Measurements from ENCODE around the gene TUBA4A.

The TUBA4A gene

GRCh38 chr2:219221957-219222518 is 31.7 kb downstream of the TUBA4A start:
- TF ChIP-seq CTCF (IDR thresholded peaks at IDR 0.05; ENCODE audit: low read length, missing control alignments) = no peak
- no peak overlapping the region for H3K4me3 ChIP-seq (replicated peaks; ENCODE audit: low read depth, low read length)
- DNase-seq (ENCODE audit: low read depth) = no peak

DNA sequence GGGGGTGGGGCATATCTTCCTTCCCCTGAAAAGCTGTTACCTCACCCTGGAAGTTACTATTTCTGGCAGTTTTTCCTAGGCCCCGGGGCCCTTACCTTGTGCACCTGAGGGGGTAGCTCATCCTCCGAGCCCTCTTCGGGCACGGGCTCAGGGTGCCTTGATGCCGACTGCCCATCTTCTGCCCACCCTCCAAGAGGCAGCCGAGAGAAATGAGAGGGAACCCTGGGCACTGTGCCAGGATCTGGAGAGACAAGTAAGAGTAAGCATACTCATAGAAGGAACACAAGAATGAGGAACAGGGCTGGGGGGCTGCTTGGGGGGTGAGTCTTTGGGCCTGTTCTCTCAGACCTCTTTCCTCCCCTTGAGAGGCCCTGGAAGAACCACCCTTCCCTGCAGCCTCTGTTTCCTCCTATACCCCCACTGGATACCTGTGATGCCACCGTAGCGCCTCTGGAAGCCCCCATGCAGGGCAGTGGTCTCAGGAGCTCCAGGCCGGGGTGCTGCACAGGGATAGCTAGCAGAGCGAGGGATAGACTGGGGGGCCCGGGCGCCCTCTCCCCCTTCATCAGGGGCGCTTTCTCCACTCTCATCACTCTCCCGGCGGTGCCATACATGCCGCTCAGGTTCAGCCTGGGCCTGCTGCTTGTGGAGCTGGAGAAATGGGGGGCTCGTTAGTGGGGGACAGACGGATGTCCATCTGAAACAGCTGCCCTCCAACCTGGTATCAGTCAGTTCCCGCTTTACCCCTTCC is 32.9 kb downstream of the TUBA4A start:
- no peak overlapping the region for H3K4me3 ChIP-seq (replicated peaks; ENCODE audit: low read depth, low read length)
- no peak for DNase-seq (ENCODE audit: low read depth)
- no peak for TF ChIP-seq CTCF (IDR thresholded peaks at IDR 0.05; ENCODE audit: low read length, missing control alignments)

DNA sequence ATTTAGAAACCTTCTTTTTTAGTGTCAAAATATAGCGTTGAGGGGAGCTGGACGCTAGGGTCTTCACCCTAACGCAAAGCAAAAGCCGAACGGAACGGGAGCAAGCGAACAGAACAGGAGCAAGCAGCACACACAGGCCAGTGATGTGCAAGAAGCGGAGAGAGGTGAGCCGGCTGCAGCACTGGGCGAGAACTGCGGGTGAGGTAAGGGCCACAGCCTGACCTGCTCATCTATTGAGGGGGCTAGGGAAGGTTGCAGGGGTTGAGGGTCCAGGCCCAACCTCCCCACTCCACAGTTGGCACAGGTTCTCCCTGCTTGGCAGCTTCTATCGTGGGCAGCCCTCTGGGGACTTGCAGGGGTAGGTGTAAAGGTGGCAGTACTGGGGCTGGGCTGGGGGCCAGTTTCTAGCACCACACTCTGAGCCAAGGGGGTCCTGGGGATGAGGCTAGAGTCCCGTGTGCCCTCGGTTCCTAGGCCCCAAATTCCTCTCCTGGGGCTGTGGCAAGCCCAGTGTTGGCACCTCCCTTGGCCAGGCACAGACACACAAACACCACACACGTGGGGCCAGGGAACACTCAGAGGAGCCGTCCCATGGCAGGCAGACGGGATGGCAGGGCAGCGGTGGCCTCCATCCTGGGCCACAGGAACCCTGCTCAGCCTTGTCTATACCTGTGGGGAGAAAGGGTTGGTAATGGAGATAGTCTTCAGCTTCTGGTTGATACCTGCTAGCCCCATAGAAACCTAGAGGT is 33.8 kb downstream of the TUBA4A start:
- no peak overlapping the region for H3K4me3 ChIP-seq (replicated peaks; ENCODE audit: low read depth, low read length)
- no peak for TF ChIP-seq CTCF (IDR thresholded peaks at IDR 0.05; ENCODE audit: low read length, missing control alignments)
- DNase-seq (ENCODE audit: low read depth) = no peak

- DNase-seq (ENCODE audit: low read depth) = peak; percentile 96
- peak within 1 kb of the TSS; percentile 63 for H3K4me3 ChIP-seq (replicated peaks; ENCODE audit: low read depth, low read length)
- TF ChIP-seq CTCF (IDR thresholded peaks at IDR 0.05; ENCODE audit: low read length, missing control alignments) = no peak
Measured at GRCh38 chr2:219218732-219219701, 34.7 kb downstream of the TUBA4A start, which contains the start of gene ABCB6. ABCB6 (minus strand) TSS chr2:219218958; CDS start chr2:219218673, 285 bp downstream.

GRCh38 chr2:219218217-219218731 is 35.4 kb downstream of the TUBA4A start:
- H3K4me3 ChIP-seq (replicated peaks; ENCODE audit: low read depth, low read length) = peak overlapping the region; percentile 63
- TF ChIP-seq CTCF (IDR thresholded peaks at IDR 0.05; ENCODE audit: low read length, missing control alignments) = no peak
- DNase-seq (ENCODE audit: low read depth) = peak; percentile 75

- no peak for DNase-seq (ENCODE audit: low read depth)
- no peak overlapping the region for H3K4me3 ChIP-seq (replicated peaks; ENCODE audit: low read depth, low read length)
- TF ChIP-seq CTCF (IDR thresholded peaks at IDR 0.05; ENCODE audit: low read length, missing control alignments) = no peak
Measured at GRCh38 chr2:219216535-219216915, 37.2 kb downstream of the TUBA4A start.
